GM12865 (cell line): ENCODE results near the gene IGSF9B.
A peak's percentile ranks its signal among the peaks of the same experiment; 100 is the strongest.

Experiments used
- DNase-seq: peaks from one replicate; pipeline ENCODE4 v3.0.0; 2010; ENCODE audit warnings: low read depth
- H3K4me3 ChIP-seq: 2 replicates; pipeline ENCODE4 v1.5.1; 2011; ENCODE audit warnings: mild to moderate bottlenecking, low read depth, low read length, control low read depth
- CTCF ChIP-seq: IDR thresholded peaks from 2 replicates; pipeline ENCODE4 v1.5.1; 2011; ENCODE audit warnings: low read length, control low read depth, low read depth, inconsistent platforms; ENCODE audit not compliant: insufficient read depth; ENCODE audit errors: missing control alignments

The IGSF9B gene

GRCh38 chr11:133950874-133951326 is 5.9 kb downstream of the IGSF9B start:
- no peak for TF ChIP-seq CTCF
- no peak for DNase-seq
- no peak overlapping the region for H3K4me3 ChIP-seq

GRCh38 chr11:133950421-133950820 is 6.3 kb downstream of the IGSF9B start:
- no peak for TF ChIP-seq CTCF
- no peak for DNase-seq
- H3K4me3 ChIP-seq, result no peak overlapping the region

- no peak for DNase-seq
- TF ChIP-seq CTCF, result no peak
- no peak overlapping the region for H3K4me3 ChIP-seq
These were observed 7.6 kb downstream of the IGSF9B start for GRCh38 chr11:133949129-133949528.

GRCh38 chr11:133948711-133949110 is 8.1 kb downstream of the IGSF9B start:
- H3K4me3 ChIP-seq, result no peak overlapping the region
- no peak for DNase-seq
- TF ChIP-seq CTCF, result no peak

- peak; percentile 24 for DNase-seq
- peak; percentile 13 for TF ChIP-seq CTCF
- H3K4me3 ChIP-seq, result no peak overlapping the region
These were observed 9.4 kb downstream of the IGSF9B start for GRCh38 chr11:133947321-133947756.

- H3K4me3 ChIP-seq, result no peak overlapping the region
- DNase-seq, result no peak
- no peak for TF ChIP-seq CTCF
These were observed 10.0 kb downstream of the IGSF9B start for GRCh38 chr11:133946541-133947318.

GRCh38 chr11:133946051-133946450 is 10.7 kb downstream of the IGSF9B start:
- TF ChIP-seq CTCF, result no peak
- DNase-seq, result no peak
- H3K4me3 ChIP-seq, result no peak overlapping the region
